Non-pigmented ciliary epithelial cell (primary cell): ENCODE results near the gene ZSWIM5.

Source experiments
- DNase-seq: peaks from one replicate; pipeline ENCODE4 v3.0.0-alpha.2; 2010; ENCODE audit warnings: low read depth

The ZSWIM5 gene

GRCh38 chr1:45023663-45024062, 182.7 kb downstream of the ZSWIM5 start:
- DNase-seq: no peak

GRCh38 chr1:45018599-45019230, 187.7 kb downstream of the ZSWIM5 start:
- DNase-seq: no peak

DNA sequence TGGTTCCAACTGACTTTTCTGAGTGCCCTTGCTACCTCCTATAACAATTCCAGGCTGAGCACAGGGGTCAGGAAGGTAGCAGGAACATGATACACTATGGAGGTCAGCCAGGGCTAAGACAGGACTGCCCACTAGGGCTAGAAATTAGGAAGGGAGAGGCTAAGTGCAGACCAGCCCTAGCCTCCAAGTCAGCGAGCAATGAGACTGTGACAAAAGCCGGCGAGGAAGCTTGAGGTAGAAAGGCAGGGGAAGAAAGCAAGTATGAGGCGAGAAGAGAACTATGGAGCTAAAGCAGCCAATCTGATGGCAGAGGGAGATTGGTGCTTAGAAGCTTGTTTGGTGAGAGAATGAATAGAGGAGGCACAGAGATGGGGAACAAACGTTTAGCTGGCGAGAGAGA, 189.6 kb downstream of the ZSWIM5 start:
- DNase-seq: no peak

DNA sequence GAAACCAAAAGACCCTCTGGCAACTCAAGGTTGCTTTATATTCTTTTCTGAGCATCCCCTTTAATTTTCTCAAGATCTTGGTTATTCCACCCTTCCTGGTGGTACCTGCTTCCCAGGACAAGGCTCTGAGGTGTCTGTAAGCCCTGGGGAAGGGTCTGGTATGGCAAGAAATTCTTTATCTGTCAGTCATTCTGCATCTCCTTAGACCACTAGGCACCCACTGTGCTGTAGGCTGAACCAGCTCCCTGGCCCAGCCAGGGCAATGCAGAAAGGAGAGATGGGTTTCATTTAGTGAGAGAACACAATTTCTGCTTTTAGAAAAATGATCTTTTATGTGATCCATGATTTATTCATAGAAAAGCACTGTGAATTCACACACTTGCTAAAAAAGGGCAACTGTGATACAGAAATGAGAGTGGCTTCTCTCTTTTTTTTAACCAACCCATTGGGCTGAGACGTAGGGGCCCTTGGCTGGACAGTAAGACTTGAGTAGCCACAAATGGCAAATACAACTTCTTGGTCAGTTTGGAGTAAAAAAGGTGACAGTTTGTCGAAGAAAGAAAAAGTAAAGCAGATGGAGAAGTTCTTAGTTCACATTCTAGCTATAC, 190.2 kb downstream of the ZSWIM5 start:
- no peak for DNase-seq

- no peak for DNase-seq
Observed at GRCh38 chr1:45015683-45016082, 190.7 kb downstream of the ZSWIM5 start.

DNA sequence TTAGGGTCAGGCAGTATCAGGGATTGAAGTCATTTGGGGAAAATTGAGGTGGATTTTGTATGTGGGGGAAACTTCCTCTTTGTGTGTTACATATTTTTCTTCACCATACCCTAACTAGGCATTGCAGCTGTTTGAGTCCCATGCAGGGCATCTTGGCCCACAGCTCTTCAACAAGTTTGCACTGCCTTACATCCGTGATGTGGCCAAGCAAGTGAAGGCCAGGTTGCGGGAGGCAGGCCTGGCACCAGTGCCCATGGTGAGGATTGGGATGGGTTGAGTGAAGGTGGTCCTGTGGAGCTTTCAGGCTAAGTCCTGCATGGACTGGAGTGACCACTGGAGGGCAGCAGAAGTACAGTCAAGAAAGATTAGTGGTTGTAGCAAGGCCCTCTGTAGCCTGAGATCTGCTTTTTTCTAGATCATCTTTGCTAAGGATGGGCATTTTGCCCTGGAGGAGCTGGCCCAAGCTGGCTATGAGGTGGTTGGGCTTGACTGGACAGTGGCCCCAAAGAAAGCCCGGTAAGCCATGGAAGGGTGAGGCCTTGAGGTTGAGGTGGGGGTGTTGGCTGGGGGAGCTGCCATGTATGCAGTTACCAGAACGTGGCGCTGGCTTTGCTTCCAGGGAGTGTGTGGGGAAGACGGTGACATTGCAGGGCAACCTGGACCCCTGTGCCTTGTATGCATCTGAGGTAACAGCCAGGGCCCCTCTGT, 191.9 kb downstream of the ZSWIM5 start:
- no peak for DNase-seq

GRCh38 chr1:45013551-45014209, 192.7 kb downstream of the ZSWIM5 start:
- no peak for DNase-seq

DNA sequence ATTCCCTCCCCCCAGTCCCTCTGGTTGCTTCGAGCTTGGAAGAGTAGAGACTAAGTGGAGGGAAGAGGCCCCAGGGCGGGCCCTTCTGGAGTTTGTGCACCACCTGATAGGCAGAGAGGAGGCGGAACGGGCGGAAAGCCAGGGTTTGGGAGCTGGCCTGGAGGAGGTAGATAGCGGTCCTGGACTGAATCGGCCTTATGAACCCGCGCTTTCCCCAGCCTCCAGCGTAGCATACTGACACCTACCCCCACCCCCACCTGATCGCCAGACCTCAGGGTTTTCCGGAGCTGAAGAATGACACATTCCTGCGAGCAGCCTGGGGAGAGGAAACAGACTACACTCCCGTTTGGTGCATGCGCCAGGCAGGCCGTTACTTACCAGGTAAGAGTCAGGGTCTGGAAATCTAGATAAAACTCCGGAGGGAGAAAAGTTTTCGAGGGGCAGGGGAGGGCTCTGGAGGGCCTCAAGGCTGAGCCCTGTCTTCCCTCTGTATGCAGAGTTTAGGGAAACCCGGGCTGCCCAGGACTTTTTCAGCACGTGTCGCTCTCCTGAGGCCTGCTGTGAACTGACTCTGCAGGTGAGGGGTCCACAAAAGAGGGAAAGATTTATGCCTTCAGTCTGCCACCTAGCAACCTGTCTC, 193.6 kb downstream of the ZSWIM5 start:
- no peak for DNase-seq

DNA sequence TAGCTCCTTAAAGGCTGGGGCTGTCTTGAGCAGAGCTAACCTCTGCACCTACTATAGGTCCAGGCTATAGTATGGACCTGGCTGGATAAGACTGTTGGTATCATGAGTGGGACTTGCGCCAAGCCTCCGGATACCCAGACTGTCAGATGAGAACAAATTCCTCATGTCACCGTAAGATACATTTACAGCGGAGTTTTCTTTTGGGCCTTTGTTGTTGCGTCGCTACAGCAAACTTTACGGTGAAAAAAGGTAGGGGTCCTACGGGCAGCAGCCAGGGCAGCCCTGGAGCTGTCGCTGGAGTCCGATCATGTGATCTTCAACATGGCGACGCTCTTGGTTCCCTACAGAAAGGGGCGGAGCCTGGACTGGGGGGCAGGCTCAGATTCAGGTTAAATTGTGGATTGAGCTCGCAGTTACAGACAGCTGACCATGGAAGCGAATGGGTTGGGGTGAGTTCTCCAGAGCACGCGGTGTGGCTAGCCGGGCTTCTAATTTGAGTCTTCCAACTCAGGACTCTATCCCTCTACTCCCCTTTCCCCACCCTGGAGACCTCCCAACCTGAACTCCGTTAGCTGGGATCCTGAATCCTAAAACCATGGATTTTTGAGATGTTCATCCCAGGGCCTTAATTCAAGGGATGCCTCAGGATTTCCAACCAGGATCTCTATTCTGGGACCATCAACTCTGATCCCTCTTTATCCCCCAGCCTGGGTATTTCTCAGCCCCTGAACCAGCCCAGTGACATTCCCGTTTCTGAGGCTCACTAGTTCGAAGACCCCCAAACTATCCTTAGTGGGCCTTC, 194.4 kb downstream of the ZSWIM5 start, which contains the start of gene UROD:
TSS of gene UROD (plus strand) at position 418 of the 802 bp plus-strand sequence. CDS start at position 430, 12 bp downstream.
- peak; percentile 86 for DNase-seq

DNA sequence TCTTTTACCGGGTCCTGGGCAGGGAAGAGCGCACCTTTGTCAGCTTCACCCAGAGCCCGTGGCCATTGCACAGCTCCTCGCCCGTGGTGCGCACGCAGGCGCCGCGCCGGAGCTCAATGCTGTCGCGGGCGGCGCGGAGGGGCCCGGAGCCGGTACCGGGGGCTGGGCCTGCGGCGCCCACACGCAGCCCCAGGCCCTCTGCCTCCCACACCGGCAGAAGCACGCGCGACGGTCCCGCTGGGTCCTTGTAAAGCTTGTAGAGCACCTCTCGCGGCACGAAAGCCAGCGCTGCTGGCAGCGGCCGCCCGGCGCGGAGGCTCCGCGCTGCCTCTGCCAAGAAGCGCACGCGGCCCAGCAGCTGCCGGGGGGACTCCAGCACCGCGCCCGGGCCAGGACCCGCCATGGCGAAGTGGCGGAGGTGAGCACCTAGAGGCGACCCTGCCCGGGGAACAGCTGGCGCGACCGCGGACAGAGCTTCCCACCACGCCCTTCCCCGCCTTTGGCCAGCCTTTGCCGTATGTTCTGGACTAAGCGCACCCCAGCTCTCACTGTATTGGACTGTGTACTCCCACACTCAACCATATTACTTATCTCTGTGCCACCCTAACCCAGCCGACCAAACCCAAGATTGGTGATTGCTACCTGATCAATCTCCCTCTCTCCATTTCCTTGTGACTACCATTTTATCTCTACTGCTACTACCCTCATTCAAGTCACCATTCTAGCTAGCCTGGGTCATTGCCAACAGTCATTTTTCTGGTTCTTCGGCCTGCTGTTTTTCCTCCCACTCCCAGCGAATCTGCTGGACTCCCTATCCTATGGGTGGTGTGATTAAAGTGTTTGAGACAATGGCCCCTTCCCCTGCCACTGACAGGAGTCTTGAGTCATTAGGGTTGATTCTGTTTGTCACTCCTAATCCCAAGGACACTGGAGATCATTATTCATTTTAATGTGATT, 195.3 kb downstream of the ZSWIM5 start, which contains the start of gene HECTD3:
TSS of gene HECTD3 (minus strand) at position 470 of the 957 bp plus-strand sequence. CDS start at position 403, 67 bp downstream.
- DNase-seq: no peak

- no peak for DNase-seq
Observed at GRCh38 chr1:45009956-45010854, 196.2 kb downstream of the ZSWIM5 start.

GRCh38 chr1:45009296-45009865, 197.0 kb downstream of the ZSWIM5 start:
- DNase-seq: no peak

DNA sequence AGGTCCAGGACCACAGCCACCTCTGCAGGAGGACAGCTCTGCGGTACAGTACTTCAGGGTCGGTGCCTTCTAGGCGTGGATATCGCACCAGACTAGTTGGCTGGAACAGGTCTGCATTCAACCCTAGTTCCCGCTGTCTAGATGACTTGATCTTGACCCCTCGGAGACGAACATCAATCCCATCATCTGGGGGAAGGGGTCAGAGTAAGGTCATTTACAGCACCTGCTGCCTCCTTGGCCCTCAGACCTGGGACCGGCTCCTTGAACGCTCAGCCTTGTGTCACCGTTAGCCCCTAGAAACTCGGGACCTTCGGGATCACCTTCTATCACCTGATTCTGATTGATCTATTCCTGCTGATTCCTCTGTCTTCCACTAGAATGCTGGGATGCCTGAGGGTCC, 197.9 kb downstream of the ZSWIM5 start:
- no peak for DNase-seq

DNA sequence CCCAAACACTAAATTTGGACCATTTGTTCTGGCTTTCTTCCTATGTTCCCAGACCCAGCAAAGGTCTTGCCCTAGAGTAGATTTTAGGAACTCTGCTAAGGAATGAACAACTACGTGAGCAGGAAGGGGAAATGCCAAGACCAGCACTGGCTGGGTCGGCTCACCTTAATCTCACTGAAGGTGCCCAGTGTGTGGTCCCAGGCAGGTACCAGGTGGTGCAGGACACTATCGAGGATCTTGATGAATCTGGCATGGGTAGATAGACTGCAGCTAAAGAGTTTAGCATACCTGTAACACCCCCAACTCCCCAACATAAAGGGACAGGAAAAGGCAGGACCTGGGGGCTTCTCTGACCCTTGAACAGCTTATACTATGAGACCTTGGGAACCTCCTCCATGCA, 198.3 kb downstream of the ZSWIM5 start:
- DNase-seq: no peak

- no peak for DNase-seq
Observed at GRCh38 chr1:45007311-45007710, 199.1 kb downstream of the ZSWIM5 start.

GRCh38 chr1:45005761-45006160, 200.6 kb downstream of the ZSWIM5 start:
- no peak for DNase-seq

- DNase-seq: no peak
Observed at GRCh38 chr1:45004281-45004920, 202.0 kb downstream of the ZSWIM5 start.

DNA sequence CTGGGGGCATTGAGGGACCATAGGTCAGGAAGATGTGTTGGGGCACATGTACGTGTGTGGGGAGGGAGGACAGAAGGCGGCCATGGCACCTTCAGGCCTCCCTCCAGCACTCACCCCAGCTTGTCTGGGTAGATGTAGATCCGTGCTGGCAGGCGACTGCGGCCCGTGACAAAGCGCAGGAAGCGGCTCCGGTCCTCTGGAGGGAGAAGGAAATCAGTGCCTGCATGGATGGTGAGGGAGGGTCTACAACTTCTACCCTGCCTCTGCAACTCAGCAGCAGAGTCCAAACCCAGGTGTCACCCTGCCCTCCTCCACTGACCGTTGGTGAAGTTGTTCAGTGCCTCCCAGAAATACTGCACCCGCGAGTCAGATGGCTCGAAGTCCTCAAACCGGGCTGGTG, 202.7 kb downstream of the ZSWIM5 start:
- DNase-seq: no peak
